Endodermal cell (in vitro differentiated cells): ENCODE results near the gene GJB5. TPM values are rescaled to one million over a fixed set of nuclear protein-coding genes. Genes with fewer than 3 reads are reported as not detected.

Experiments
- DNase-seq: peaks from one replicate; pipeline ENCODE4 v3.0.0-alpha.2; 2017
- H3K27ac ChIP-seq: 2 replicates; pipeline ENCODE4 v1.5.1; 2013; ENCODE audit warnings: mild to moderate bottlenecking, low read depth, low read length, moderate library complexity
- H3K27me3 ChIP-seq: 2 replicates; pipeline ENCODE4 v1.6.1; 2013; ENCODE audit warnings: mild to moderate bottlenecking, low read length, moderate library complexity; ENCODE audit not compliant: insufficient read depth, control insufficient read depth, poor library complexity, severe bottlenecking
- H3K36me3 ChIP-seq: 2 replicates; pipeline ENCODE4 v1.7.0; 2013; ENCODE audit warnings: mild to moderate bottlenecking, low read length, moderate library complexity; ENCODE audit not compliant: control insufficient read depth, insufficient read depth
- H3K4me1 ChIP-seq: one replicate; pipeline ENCODE4 v1.7.0; 2013; ENCODE audit warnings: low read length; ENCODE audit not compliant: control insufficient read depth, insufficient read depth
- H3K4me3 ChIP-seq: 2 replicates; pipeline ENCODE4 v1.5.1; 2013; ENCODE audit warnings: mild to moderate bottlenecking, low read length, moderate library complexity
- H3K9ac ChIP-seq: 2 replicates; pipeline ENCODE4 v1.6.1; 2013; ENCODE audit warnings: mild to moderate bottlenecking, low read length, moderate library complexity; ENCODE audit not compliant: poor library complexity, severe bottlenecking; ENCODE audit errors: extremely low read depth
- H3K9me3 ChIP-seq: 2 replicates; pipeline ENCODE4 v1.6.1; 2013; ENCODE audit warnings: mild to moderate bottlenecking, low read length, moderate library complexity; ENCODE audit not compliant: control insufficient read depth
- H3K27ac Mint-ChIP-seq: 2 replicates; pipeline ENCODE4 v1.8.0; 2020; ENCODE audit warnings: mixed read lengths
- H3K27me3 Mint-ChIP-seq: 2 replicates; pipeline ENCODE4 v1.8.0; 2021; ENCODE audit warnings: mild to moderate bottlenecking, mixed read lengths; ENCODE audit not compliant: insufficient read depth
- H3K36me3 Mint-ChIP-seq: 2 replicates; pipeline ENCODE4 v1.8.0; 2020; ENCODE audit warnings: low read depth, mixed read lengths
- H3K4me1 Mint-ChIP-seq: 2 replicates; pipeline ENCODE4 v1.8.0; 2020; ENCODE audit warnings: mixed read lengths
- H3K4me3 Mint-ChIP-seq: 2 replicates; pipeline ENCODE4 v1.8.0; 2020; ENCODE audit warnings: mild to moderate bottlenecking, moderate library complexity, mixed read lengths
- H3K9me3 Mint-ChIP-seq: 2 replicates; pipeline ENCODE4 v1.8.0; 2020; ENCODE audit warnings: mild to moderate bottlenecking, mixed read lengths
- WGBS, 2 experiments: methylation state at CpG; one replicate each; pipeline versions ENCODE4 v1.1.5 to v1.1.7; 2013; ENCODE audit warnings: missing lambda C conversion rate in 2 of 2, mixed read lengths in 1 of 2; ENCODE audit not compliant: insufficient coverage in 1 of 2, insufficient read length in 1 of 2; 5-methylcytosine and 5-hydroxymethylcytosine counted together
- total RNA-seq, 2 donors: library from RNA; stranded (reverse); fragmentation: NEBNext Ultra II Directional in 1 of 2; extraction: Animal tissue kit (Norgen Biotek cat#: 25700) in 1 of 2; gene quantifications; 2 replicates in 1 of 2; 3 replicates in 1 of 2; pipeline ENCODE4 v1.2.1, GENCODE V29; 2021
- TF ChIP-seq, protein P1 (sequence below): fragments of 200-600 bp; sonication (generic); conservative IDR thresholded peaks from 2 replicates; pipeline ENCODE4 v1.5.0; 2021; ENCODE audit warnings: antibody characterized with exemption, mild to moderate bottlenecking

Gene GJB5
- total RNA-seq, 2 donors from 2014 or later, result 0.20 to 0.42 TPM

DNA sequence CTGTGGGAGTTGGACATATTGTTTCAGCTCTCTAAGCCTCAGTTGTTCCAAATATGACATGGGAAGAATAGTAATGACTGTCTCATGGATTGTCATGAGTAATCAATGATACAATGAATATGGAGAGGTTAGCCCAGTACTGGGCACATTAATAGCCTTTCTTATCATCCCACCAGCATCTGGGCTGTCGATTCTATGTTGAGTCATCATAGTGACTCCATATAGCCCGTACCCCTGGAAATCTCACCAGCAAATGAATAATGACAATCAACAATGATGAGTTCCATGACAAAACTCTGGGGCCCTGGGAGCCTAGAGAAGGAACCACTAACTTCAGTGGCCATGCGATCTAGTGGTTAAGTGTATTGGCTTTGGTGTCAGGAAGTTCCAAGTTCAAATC, 39.7 kb upstream of the GJB5 start:
- DNase-seq, result no peak
- Mint-ChIP-seq H3K36me3 (no peaks in the 10 kb centered on the region), H3K4me1 (peaks cover 8% of the 10 kb centered on the region), H3K4me3 (no peak overlapping the region), H3K9me3 (peaks cover 5% of the 10 kb centered on the region), H3K27ac (no peak overlapping the region), H3K27me3 (peaks cover 12% of the 10 kb centered on the region)
- H3K9ac ChIP-seq, result no peak overlapping the region
- no peak overlapping the region for H3K4me3 ChIP-seq
- peaks cover 11% of the 10 kb centered on the region for H3K27me3 ChIP-seq
- no peak overlapping the region for H3K27ac ChIP-seq
- H3K9me3 ChIP-seq, result no peaks in the 10 kb centered on the region
- H3K4me1 ChIP-seq, result no peaks in the 10 kb centered on the region
- TF ChIP-seq, protein P1, sequence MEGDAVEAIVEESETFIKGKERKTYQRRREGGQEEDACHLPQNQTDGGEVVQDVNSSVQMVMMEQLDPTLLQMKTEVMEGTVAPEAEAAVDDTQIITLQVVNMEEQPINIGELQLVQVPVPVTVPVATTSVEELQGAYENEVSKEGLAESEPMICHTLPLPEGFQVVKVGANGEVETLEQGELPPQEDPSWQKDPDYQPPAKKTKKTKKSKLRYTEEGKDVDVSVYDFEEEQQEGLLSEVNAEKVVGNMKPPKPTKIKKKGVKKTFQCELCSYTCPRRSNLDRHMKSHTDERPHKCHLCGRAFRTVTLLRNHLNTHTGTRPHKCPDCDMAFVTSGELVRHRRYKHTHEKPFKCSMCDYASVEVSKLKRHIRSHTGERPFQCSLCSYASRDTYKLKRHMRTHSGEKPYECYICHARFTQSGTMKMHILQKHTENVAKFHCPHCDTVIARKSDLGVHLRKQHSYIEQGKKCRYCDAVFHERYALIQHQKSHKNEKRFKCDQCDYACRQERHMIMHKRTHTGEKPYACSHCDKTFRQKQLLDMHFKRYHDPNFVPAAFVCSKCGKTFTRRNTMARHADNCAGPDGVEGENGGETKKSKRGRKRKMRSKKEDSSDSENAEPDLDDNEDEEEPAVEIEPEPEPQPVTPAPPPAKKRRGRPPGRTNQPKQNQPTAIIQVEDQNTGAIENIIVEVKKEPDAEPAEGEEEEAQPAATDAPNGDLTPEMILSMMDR, result no peak
- WGBS, 2 experiments, result 92 to 96% methylated on average over 2 to 3 of the region's 3 CpGs
- no peaks in the 10 kb centered on the region for H3K36me3 ChIP-seq

GRCh38 chr1:34721241-34721640, 33.6 kb upstream of the GJB5 start:
- H3K27ac Mint-ChIP-seq, result no peak overlapping the region

GRCh38 chr1:34721646-34722355, 33.0 kb upstream of the GJB5 start:
- DNase-seq, result peak; percentile 26

More at GRCh38 chr1:34721241-34721640, 33.6 kb upstream of the GJB5 start:
- Mint-ChIP-seq H3K27me3 (peaks cover 16% of the 10 kb centered on the region), H3K4me3 (no peak overlapping the region), H3K4me1 (no peaks in the 10 kb centered on the region), H3K9me3 (peaks cover 5% of the 10 kb centered on the region), H3K36me3 (no peaks in the 10 kb centered on the region)
- 78 to 79% methylated on average over 1 to 3 of the region's 4 CpGs for WGBS, 2 experiments
- Histone ChIP-seq H3K27ac (no peak overlapping the region), H3K4me1 (no peaks in the 10 kb centered on the region), H3K27me3 (peaks cover 28% of the 10 kb centered on the region), H3K9me3 (no peaks in the 10 kb centered on the region), H3K9ac (no peak overlapping the region), H3K36me3 (no peaks in the 10 kb centered on the region), H3K4me3 (no peak overlapping the region)
- no peak for DNase-seq
- TF ChIP-seq, protein P1, result no peak

More at GRCh38 chr1:34721646-34722355, 33.0 kb upstream of the GJB5 start:
- Histone ChIP-seq H3K36me3 (no peaks in the 10 kb centered on the region), H3K27ac (no peak overlapping the region), H3K9me3 (no peaks in the 10 kb centered on the region), H3K27me3 (peaks cover 28% of the 10 kb centered on the region), H3K9ac (no peak overlapping the region), H3K4me1 (no peaks in the 10 kb centered on the region), H3K4me3 (no peak overlapping the region)
- WGBS, 2 experiments, result 95% methylated on average over 6 of the region's 6 CpGs; no CpG with 5 or more reads in 1 of the 2 experiments
- no peaks in the 10 kb centered on the region for H3K4me1 Mint-ChIP-seq
- TF ChIP-seq, protein P1, result no peak
- no peak overlapping the region for H3K27ac Mint-ChIP-seq
- H3K4me3 Mint-ChIP-seq, result no peak overlapping the region
- no peaks in the 10 kb centered on the region for H3K36me3 Mint-ChIP-seq
- H3K27me3 Mint-ChIP-seq, result peaks cover 16% of the 10 kb centered on the region
- peaks cover 5% of the 10 kb centered on the region for H3K9me3 Mint-ChIP-seq
